ENCODE results near the gene FBXO9.

The FBXO9 gene

DNA sequence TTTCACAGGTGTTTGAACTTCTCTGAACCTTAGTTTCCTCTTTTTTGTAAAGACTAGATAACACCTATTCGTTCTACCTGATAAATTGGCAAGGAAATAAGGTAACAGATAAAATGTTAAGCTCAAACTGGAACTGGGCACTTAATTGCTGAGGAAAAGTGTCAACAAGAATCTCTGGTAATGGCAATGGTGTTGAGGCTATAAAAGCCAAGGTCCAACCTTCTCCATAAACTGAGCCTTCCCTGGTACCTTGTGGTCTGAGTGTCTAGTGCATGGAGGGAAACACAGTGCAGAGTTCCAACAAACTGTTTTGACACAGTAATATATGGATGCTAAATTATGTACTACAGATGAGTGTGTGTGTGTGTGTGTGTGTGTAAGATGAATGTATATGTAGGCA, 36.7 kb upstream of the FBXO9 start:
- TF ChIP-seq, protein P1, sequence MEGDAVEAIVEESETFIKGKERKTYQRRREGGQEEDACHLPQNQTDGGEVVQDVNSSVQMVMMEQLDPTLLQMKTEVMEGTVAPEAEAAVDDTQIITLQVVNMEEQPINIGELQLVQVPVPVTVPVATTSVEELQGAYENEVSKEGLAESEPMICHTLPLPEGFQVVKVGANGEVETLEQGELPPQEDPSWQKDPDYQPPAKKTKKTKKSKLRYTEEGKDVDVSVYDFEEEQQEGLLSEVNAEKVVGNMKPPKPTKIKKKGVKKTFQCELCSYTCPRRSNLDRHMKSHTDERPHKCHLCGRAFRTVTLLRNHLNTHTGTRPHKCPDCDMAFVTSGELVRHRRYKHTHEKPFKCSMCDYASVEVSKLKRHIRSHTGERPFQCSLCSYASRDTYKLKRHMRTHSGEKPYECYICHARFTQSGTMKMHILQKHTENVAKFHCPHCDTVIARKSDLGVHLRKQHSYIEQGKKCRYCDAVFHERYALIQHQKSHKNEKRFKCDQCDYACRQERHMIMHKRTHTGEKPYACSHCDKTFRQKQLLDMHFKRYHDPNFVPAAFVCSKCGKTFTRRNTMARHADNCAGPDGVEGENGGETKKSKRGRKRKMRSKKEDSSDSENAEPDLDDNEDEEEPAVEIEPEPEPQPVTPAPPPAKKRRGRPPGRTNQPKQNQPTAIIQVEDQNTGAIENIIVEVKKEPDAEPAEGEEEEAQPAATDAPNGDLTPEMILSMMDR (conservative IDR thresholded peaks at IDR 0.05), result no peak
- TF ChIP-seq ZFX (IDR thresholded peaks at IDR 0.05), result no peak
- H3K27ac ChIP-seq, result no peak overlapping the region

DNA sequence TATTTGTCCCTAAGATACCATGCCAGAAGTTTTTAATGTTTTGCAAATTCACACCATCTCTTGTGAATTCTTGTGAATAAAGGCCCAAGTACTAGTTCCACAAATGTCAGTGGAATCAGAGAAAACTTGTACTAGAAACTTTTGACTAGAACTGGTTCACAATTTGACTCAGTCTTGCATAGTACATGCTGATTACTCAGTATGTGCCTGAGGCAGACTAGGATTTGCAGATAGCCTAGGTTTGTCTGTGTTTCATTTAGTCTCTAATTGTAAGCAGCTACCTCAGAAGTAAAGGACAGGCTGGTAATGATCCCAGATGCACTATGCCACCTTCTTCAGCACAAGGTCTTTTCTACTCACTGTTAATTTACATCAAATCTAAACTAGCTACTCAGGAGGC, 35.9 kb upstream of the FBXO9 start:
- TF ChIP-seq, protein P1 (conservative IDR thresholded peaks at IDR 0.05), result no peak
- no peak for TF ChIP-seq ZFX (IDR thresholded peaks at IDR 0.05)
- no peak overlapping the region for H3K27ac ChIP-seq

DNA sequence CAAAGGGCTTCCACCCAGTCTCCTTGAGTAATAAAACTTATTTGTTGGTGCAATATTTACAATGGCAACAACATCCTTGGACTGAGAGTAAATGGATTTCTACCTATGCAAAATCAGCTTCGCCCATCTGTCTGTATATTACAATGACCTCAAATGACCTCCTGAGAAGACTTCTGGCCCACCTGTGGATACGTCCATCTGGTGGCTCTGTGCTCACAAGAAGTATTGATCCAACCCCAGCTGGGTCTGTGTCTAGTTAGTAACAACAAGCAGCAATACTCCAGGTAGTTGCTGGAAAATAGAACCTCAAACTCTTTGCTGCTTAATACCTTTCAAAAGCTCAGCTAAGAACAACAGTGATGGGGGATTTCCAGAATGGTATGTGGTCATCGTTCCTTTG, 35.4 kb upstream of the FBXO9 start:
- H3K27ac ChIP-seq, result no peak overlapping the region
- TF ChIP-seq ZFX (IDR thresholded peaks at IDR 0.05), result no peak
- TF ChIP-seq, protein P1 (conservative IDR thresholded peaks at IDR 0.05), result no peak

DNA sequence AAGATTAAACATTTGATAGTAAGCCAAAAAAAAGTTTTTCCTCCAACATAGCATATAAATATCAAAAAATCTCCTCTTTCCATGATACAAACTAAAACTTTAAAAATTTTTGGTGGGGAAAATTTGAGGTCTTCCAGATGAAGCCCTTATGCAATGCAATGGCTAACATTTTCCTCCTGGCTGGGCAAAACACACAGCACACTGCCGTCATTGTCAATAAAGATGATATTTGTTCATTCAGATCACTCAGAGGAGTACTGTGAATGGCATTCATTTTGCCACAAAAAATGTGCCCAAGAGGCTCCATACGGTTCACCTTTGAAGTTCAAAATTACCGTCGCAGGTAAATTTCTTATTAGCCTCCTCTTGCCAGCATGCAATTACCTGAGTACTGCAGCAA, 33.9 kb upstream of the FBXO9 start:
- H3K27ac ChIP-seq, result no peak overlapping the region
- TF ChIP-seq, protein P1 (conservative IDR thresholded peaks at IDR 0.05), result no peak
- no peak for TF ChIP-seq ZFX (IDR thresholded peaks at IDR 0.05)

DNA sequence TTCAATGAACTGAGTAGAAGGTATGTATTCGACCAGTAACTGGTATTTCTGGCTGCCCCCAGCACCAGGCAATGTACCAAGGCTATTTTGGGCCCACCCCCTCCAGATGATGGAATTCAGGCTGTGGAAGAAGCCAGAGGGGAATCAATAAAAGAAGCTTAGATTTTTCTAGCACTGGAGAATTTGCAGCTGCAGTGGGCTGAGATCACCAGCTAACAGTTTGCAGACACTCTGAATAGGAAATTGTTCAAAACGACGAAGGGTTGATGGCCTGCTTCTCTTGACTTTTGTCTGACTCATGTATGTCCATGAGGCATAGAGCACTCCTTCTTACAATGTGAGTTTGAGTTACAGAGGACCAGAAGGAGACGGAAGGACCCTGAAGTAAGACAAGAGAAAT, 32.4 kb upstream of the FBXO9 start:
- no peak overlapping the region for H3K27ac ChIP-seq
- no peak for TF ChIP-seq ZFX (IDR thresholded peaks at IDR 0.05)
- TF ChIP-seq, protein P1 (conservative IDR thresholded peaks at IDR 0.05), result no peak

DNA sequence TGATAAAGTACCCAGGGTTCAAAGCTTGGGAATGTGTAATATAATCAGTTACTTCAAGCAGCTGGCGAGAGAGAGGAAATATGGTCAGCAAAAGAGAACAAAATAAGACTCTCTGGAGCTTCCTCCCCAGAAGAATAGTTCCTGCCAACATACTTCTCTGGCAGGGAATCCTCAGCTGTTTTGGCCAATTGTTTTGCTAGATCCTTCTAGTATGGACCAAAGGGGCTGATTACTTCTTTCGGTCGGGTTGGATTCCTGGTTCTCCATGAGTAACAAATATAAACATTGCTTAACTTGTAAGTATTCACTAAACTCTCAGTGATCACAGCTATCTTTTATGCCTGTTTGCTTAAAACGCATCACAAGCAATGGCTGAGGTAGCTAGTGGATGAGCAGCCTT, 31.4 kb upstream of the FBXO9 start:
- TF ChIP-seq, protein P1 (conservative IDR thresholded peaks at IDR 0.05), result no peak
- no peak for TF ChIP-seq ZFX (IDR thresholded peaks at IDR 0.05)
- H3K27ac ChIP-seq, result no peak overlapping the region

DNA sequence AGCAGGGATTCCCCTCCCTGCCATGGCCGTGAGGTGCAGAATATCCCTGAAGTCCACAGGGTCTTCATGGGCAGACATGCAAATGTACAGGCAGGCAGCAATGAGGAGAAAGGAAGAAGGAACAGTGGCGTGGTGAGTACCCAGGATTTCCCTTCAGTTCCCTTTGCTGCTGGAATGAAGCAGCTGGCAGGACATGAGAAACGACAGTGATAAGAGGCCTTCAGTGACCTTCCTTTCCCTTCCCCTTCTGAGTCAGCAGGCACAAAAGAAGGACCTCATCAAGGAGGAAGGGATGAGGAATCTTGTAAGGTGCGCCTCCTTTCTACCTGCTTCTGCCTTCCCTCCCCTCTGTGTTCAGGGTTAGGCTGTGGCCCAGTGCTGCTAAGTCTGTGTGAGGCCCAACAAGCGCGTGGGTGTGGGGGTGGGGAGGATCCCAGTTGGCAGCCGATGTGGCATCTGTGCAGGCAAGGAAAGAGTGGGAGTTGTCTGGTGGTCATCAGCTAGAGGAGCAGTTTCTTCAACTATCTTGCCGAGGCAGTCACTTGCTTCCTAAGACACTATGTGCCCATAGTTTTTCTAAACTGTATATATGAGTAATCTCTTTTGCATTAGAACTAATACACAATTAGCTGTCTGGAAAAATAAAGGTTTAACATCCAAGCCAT, 29.5 kb upstream of the FBXO9 start:
- H3K27ac ChIP-seq, result no peak overlapping the region
- TF ChIP-seq, protein P1 (conservative IDR thresholded peaks at IDR 0.05), result no peak
